Forelimb muscle (tissue), 1 donor: ENCODE results near the gene BMERB1. TPM values are rescaled to one million over a fixed set of nuclear protein-coding genes. Genes with fewer than 3 reads are reported as not detected.
"Not testable (repeated sequence)": the region's sequence is repeated elsewhere in the genome, so short reads cannot be mapped to it uniquely, and the experiment has no call there.

Experiments
- DNase-seq: peaks from one replicate; pipeline ENCODE4 v3.0.0-alpha.2; 2013; ENCODE audit warnings: low read depth
- polyA plus RNA-seq: library from polyadenylated mRNA; unstranded; fragments of 120-200 nt; gene quantifications from one replicate; pipeline ENCODE4 v1.2.1, GENCODE V29; 2013; ENCODE audit not compliant: insufficient read length

BMERB1 gene
- polyA plus RNA-seq, 1 donor: 26.6 TPM

GRCh38 chr16:15592324-15592723, 157.9 kb downstream of the BMERB1 start:
- no peak for DNase-seq

DNA sequence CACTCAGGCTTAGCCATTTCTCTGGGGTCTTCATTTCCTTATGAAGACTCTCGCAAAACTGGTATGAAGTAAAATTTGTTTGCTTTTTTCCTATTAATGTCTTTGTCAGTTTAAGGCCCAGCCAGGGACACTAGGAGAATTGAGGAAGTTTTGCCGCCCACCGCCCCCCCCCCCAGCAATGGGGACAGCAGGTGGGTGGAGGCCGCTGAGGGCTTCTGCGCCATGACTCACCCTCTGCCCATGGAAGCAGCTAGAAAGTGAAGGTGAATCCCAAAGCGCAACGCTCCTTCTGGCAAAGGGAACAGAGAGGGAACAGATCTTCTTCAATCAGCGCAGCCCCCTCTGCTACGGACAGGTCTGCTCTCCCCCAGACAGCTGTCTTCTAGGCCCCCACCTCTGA, 158.8 kb downstream of the BMERB1 start:
- no peak for DNase-seq

GRCh38 chr16:15594711-15595320, 160.4 kb downstream of the BMERB1 start:
- no peak for DNase-seq

DNA sequence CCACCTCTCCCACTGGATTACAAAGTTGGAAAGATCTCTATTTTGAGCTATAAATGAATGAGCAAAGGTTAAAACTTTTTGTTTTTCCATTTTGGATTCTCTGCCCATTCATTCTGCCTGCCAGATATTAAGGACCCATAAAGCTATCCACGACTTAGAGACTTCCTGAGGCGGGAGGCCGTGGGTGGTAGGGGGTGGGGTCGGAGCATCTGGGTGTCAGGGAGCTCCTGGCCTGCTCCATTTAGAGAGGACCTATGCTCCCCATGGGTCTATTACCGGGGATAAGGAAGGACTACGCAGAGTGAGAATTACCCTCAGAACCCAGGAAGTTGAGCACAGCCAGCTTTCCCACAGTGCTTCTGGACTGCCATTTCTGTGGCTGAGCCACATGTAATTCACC, 162.7 kb downstream of the BMERB1 start:
- no peak for DNase-seq

GRCh38 chr16:15597822-15598647, 163.6 kb downstream of the BMERB1 start:
- no peak for DNase-seq

DNA sequence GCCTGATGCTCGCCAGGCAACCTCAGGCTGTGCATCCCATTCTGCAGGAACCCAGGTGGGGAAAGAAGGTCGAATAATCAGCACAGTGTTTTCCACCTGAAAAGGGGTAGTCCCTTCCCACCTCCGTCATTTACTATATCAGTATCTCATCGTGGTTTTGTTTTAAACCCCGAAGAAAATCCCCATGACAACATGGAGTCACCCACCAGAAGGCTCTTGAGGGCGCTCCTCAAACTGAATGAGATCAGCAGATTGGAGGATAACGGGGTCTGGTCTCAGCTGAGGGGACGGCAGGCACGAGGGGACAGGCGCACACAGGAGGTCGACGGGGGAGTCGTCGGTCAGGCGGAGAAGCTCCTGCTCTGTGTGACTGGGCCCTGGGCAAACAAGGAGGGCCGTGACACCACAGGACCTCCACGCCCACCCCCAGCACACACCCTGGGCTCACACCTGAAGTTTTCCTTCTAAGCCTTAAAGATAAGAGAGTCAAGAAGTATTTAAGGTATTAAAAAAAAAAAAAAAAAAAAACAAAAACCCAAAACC, 164.3 kb downstream of the BMERB1 start:
- DNase-seq: no peak

- no peak for DNase-seq
Measured at GRCh38 chr16:15599303-15600070, 165.1 kb downstream of the BMERB1 start.

GRCh38 chr16:15601212-15601879, 167.0 kb downstream of the BMERB1 start:
- no peak for DNase-seq

- DNase-seq: no peak
Measured at GRCh38 chr16:15602285-15603044, 168.1 kb downstream of the BMERB1 start.

GRCh38 chr16:15604460-15605440, 170.4 kb downstream of the BMERB1 start:
- no peak for DNase-seq

- no peak for DNase-seq
Measured at GRCh38 chr16:15605839-15606517, 171.6 kb downstream of the BMERB1 start.

DNA sequence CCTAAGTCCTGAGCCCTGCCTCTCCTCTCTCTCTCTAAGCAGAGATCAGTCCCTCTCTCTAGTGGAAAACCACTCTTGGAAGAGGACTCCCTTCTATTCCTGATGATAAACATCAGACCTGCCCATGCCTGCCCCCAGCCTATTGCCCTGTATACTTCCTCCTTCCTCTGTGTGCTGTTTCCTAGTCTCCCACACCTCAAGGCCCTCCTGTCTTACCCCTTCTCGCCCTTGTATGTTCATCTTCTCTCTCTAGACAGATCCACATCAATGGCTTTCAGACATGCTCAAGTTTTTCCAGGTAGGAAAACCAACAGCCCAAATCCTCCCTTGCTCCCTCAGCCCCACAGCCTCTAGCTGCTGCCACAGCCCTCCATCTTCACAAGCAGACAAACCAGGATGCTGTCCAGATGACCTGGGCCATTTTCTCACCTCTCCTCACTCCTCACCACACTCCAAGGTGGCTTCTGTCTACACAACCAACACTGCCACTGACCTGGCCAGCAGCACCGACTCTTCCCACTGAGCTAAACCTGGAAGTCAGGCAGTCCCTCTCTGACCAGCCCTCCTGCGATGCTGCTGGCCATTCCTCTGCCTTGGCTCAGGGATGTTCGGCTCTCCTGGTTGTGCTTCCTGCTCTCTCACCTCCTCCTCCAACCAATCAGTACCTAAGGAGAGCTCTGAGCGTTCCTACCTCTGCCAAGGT, 172.3 kb downstream of the BMERB1 start:
- no peak for DNase-seq

GRCh38 chr16:15607221-15607699, 172.9 kb downstream of the BMERB1 start:
- not testable (repeated sequence) for DNase-seq

DNA sequence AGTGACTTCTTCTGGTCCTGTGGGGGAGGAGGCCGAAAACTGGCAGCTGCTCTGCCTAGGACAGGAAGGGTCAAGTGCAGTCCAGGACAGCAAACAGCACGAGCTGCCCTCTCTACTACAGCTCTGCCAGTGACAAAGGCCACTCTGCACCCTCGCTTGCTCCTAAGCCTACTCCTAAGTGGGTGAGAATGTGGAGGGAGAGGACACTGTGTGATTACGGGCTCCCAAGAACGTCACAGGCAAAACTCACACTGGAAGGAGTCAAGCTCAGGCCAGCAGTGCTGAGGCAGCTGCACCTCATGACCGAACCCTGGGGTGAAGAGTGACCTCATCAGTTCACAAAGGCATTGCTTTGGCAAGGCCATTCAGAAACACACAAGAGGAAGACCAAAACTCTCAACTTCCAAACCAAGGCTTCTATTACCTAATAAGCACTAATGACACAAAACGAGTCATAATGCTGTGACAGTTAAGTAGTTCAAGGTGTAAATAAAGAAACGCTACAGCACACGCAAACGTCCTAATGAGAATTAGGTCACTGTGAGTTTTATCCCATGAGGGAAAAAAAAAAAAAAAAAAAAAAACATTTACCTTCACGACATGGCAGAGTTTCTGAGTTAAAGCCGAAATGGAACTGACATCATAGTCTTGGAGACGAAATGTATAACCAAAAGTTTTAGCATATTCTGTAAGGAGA, 173.5 kb downstream of the BMERB1 start:
- no peak for DNase-seq

DNA sequence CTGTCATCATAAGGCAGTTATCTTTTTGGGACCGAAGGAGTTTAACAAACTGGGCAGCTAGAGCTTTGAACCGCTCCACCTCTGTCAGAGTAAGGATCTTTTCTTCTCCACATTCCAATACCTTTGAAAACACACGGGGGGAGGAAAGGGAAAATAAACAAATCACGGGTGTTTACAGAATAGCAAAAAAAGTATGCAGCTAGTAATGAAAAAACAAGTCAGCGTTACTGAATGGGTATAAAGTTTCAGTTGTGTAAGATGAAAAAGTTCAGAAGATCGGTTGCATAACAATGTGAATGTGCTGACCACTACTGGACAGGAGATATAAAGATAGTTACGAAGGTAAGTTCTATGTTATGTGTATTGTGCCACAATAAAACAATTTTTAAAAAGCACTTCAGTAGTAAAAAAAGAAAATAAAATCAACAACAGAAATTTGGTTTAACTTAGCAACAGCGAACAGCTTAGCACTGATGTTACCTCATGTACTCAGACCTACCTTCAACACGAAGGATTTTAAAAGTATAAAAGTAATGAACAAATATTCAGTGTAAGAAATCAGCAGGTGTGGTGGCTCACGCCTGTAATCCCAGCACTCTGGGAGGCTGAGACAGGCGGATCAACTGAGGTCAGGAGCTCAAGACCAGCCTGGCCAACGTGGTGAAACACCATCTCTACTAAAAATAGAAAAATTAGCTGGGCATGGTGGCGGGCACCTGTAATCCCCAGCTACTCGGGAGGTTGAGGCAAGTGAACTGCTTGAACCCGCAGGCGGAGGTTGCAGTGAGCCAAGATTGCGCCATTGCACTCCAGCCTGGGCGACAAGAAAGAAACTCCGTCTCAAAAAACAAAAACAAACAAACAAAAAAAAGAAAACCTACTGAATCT, 174.3 kb downstream of the BMERB1 start:
- no peak for DNase-seq

DNA sequence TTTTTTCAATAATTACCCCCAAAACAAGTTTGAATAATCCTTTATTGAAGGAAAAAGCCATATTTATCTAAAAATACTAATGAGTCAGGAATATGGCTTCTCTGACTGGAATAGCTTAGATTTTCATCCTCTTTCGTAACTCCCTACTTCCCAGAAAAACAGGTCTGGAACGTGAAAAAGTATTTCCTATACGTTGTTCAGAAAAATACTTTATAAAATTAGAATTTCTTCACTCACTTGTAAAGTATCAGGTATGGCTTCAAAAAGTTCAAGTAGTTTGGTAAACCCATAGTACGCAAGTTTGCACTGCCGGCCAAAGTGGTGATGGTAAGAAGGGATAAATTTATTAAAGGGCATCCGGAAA, 174.9 kb downstream of the BMERB1 start:
- DNase-seq: no peak

- no peak for DNase-seq
Measured at GRCh38 chr16:15610369-15610871, 176.0 kb downstream of the BMERB1 start.
